Measurements from ENCODE around the gene BLTP3A.
A peak's percentile ranks its signal among the peaks of the same experiment; 100 is the strongest.
"Not testable (repeated sequence)": the region's sequence is repeated elsewhere in the genome, so short reads cannot be mapped to it uniquely, and the experiment has no call there.

Gene BLTP3A

DNA sequence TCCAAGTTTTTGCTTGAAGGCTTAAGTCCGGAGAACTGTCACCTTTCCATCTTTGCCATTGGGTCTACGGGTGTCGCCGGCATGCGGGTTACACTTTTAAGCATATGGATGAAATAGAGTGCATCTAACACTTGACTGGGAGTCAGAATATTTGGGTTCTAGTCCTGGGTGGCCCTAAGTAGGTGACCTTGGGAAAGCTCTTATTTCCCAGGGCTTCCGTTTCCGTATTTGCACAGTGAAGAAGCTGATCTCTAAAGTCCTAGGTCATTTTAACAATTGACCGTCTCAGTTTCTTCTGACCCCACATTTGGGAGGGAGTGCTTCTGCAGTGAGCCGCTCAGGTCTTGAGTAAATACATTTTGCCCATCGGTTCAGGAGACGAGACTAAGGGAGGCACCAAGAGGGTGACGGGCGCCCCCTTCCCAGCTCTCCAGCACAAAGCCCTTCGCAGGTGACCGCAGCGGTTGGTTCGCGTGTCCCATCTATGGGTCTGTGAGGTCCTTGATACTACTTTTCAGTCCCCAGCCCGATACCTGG, 651 bp upstream of the BLTP3A start:
- DNase-seq (ENCODE audit: low read depth, low spot score): no peak
- peak overlapping the region; percentile 68 for H3K4me3 ChIP-seq (ENCODE audit: low read length)

DNA sequence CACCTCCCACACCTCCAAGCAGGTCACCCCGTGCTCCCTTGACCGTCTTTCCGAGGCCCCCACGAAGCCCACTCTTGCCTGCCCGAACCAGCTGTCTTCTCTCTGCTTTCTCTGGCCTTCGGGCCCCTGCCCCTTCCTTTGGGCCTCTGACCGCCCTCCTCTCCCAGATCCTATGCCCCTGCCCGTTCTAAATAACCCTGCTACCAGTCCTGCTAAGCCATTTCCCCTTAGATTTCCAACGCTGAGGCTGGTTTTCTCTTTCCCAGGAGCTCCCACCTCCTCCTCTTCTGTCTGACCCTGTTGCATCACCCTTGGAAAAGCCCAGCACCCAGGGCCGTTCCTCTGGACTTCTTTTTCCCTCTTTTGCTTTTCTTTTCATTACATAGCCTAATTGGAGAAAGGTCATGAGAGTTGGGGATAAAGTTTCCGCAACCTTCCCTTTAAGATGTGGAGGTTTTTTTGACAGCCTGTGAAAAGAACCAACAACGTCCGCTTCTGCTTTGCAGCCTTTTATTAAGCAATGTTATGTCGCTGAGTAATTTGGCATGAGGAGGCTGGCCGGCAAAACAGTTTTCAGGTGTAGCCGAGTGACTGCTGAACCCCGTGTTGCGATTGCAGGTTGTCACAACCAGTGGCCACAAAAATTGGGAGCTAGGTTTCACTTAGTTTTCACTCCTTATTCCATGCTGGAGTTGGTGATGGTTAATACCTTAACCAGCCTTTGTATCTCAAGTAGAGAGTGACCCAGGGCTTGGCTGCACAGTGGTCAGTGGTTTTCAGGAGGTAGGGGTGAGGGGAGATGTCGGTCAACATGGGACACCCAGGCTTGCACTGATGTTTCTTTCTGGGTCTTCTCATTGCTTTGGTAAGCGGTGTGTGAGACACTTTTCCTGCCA, 970 bp downstream of the BLTP3A start:
- peak overlapping the region; percentile 68 for H3K4me3 ChIP-seq (ENCODE audit: low read length)
- DNase-seq (ENCODE audit: low read depth, low spot score): no peak

- H3K4me3 ChIP-seq (ENCODE audit: low read length): no peak overlapping the region
- DNase-seq (ENCODE audit: low read depth, low spot score): no peak
Observed at GRCh38 chr6:34793877-34794276, 2.0 kb downstream of the BLTP3A start.

DNA sequence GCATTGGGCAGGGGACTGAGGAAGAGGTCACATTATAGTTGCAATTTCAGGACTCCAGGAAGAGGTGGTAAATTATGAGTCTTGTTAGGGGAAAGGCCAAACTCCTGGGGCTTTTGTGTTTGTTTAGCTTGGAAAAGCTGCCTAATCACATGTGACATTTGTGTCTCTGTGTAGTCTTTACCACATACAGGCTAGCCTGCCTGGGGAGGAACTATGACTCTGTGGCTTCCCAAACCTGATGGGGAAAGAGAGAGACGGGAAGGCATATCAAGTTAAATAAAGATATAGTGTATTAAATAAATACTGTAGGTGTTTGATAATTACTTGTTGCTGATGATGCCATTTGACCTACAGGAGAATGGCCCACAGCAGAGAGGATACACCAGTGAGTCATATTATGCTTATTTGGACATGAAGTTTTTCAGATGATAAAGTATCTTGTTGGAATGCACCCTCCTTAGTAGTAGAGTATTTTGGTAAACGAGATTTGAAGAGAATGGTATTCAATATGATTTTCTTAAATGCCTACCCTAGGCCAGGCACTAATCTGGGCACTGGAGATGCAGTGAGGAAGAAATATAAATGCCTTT, 4.0 kb downstream of the BLTP3A start:
- no peak for DNase-seq (ENCODE audit: low read depth, low spot score)

GRCh38 chr6:34798057-34798456, 6.2 kb downstream of the BLTP3A start:
- H3K4me3 ChIP-seq (ENCODE audit: low read length): no peak overlapping the region
- no peak for DNase-seq (ENCODE audit: low read depth, low spot score)

More for the DNA sequence above, 4.0 kb downstream of the BLTP3A start:
- no peak overlapping the region for H3K4me3 ChIP-seq (ENCODE audit: low read length)

- DNase-seq (ENCODE audit: low read depth, low spot score): no peak
- no peak overlapping the region for H3K4me3 ChIP-seq (ENCODE audit: low read length)
Observed at GRCh38 chr6:34799547-34799946, 7.7 kb downstream of the BLTP3A start.

GRCh38 chr6:34804543-34804942, 12.7 kb downstream of the BLTP3A start:
- no peak overlapping the region for H3K4me3 ChIP-seq (ENCODE audit: low read length)
- DNase-seq (ENCODE audit: low read depth, low spot score): peak; percentile 27

- not testable (repeated sequence) for DNase-seq (ENCODE audit: low read depth, low spot score); H3K4me3 ChIP-seq (ENCODE audit: low read length)
Observed at GRCh38 chr6:34805074-34805473, 13.2 kb downstream of the BLTP3A start.

- no peak overlapping the region for H3K4me3 ChIP-seq (ENCODE audit: low read length)
- no peak for DNase-seq (ENCODE audit: low read depth, low spot score)
Observed at GRCh38 chr6:34806738-34807453, 15.0 kb downstream of the BLTP3A start.

DNA sequence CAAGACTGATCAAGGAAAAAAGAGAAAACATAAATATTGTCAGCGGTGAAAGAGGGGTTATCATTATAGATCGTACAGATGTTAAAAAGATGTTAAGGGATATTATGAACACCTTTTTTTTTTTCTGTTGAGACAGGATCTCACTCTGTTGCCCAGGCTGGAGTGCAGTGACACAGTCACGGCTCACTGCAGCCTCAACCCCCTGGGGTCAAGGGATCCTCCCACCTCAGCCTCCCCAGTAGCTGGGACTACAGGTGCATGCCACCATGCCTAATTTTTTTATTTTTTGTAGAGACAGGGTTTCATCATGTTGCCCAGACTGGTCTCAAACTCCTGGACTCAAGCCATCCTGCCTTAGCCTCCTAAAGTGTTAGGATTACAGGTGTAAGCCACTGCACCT, 16.6 kb downstream of the BLTP3A start:
- not testable (repeated sequence) for DNase-seq (ENCODE audit: low read depth, low spot score); H3K4me3 ChIP-seq (ENCODE audit: low read length)

DNA sequence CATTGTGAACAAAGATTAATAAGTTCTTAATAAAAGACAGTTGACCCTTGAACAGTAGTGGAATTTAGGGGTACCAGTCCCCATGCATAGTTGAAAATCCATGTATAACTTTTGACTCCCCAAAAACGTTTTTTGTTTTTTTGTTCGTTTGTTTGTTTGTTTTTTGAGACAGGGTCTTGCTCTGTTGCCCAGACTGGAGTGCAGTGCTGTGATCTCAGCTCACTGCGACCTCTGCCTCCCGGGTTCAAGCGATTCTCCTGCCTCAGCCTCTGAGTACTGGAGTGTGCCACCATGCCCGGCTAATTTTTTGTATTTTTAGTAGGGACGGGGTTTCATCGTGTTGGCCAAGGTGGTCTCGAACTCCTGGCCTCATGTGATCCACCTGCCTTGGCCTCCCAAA, 17.5 kb downstream of the BLTP3A start:
- H3K4me3 ChIP-seq (ENCODE audit: low read length); DNase-seq (ENCODE audit: low read depth, low spot score): not testable (repeated sequence)

DNA sequence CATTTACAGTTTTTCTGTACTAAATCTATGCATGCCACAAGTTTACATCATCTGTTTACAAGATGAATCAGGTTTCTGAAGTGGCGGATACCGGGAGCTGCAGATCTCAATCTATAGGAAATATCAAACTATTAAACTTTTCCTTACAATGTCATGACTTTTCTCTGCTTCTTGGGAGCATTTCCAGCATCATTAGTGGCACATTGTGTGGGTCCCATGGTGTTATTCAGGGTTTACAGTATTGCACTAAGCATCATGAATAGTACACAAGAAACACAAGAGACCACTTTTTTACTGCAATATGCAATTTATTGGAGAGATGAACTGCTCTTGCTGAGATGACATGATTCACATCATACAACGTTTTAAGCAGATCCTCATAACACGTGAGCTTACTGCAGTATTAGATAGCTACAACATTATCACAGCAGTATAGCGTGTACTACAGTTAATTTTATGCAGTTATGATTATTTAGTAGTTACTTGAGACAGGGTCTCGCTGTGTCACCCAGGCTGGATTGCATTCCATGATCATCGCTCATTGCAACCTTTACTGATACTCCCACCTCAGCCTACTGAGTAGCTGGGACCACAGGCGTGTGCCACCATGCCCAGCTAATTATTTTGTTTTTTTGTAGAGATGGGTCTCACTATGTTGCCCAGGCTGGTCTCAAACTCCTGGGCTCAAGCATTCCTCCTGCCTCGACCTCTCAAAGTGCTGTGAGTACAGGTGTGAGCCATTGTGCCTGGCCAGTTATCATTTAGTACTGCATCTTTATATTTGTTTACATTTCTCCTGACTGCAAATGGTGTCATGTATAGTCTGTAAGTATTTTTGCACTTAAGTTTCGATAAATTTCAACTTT, 18.4 kb downstream of the BLTP3A start:
- no peak for DNase-seq (ENCODE audit: low read depth, low spot score)
- H3K4me3 ChIP-seq (ENCODE audit: low read length): no peak overlapping the region

- H3K4me3 ChIP-seq (ENCODE audit: low read length): no peak overlapping the region
- no peak for DNase-seq (ENCODE audit: low read depth, low spot score)
Observed at GRCh38 chr6:34810936-34811632, 19.2 kb downstream of the BLTP3A start.

DNA sequence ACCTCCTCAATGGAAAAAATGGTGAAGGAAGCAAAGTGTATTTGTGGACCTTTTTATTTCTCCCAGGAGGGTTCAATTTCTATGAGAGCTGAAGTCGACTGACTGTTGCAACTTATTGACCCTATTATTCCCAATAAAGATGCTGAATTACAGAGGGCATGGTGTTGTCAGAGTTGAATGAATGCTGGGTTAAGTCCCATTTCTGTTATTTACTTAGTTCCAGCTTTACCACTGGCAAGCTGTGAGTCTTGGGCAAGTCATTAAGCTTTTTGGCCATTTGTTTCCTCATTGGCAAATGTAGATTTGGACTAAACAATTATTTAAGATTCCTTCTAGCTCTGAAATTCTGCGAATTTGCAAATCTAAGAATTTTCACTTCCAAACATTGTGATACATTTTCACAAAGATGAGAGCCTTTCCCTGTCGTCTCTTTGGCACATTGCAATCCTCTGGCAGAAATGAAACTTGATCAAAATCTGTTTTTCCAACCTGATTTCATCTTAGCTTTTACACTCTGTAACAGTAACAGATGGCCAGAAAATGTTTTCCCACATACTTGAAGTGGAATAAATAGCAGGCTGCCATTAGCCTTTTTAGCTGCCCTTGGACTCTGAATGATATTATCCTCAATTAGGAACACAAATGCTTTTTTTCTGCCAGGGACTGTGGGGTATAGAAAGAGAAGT, 21.3 kb downstream of the BLTP3A start:
- no peak for DNase-seq (ENCODE audit: low read depth, low spot score)
- H3K4me3 ChIP-seq (ENCODE audit: low read length): no peak overlapping the region

DNA sequence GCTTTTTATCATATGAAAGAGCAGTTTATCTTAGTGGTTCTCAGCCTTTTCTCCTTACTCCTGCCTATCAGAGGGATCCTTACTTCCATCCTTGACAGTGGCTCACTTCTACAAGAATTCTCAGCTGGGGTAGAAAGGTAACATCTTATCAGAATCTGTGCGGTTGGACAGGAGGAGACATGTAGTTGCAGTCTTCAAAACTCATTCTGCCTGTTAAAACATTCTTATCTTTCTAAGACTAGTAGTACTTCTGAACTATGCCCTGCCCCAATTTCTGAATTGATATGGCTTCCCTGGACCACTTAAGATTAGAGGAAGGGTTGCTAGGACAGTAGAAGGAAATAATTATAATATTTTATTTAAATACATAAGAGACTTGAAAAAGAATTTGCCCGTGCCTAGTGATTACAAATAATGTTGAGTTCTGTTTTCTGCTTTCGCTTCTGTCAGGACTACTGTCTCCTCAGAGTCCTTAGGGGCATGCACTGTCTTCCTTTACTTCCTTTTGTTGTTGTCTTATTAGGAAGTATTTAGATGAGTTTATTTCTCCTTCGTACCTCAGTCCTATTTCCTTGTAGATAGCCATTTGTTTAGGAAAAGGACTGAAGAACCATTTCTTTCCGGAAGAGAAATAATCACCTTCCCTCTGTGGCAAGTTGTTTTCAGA, 24.9 kb downstream of the BLTP3A start:
- H3K4me3 ChIP-seq (ENCODE audit: low read length): no peak overlapping the region
- no peak for DNase-seq (ENCODE audit: low read depth, low spot score)

DNA sequence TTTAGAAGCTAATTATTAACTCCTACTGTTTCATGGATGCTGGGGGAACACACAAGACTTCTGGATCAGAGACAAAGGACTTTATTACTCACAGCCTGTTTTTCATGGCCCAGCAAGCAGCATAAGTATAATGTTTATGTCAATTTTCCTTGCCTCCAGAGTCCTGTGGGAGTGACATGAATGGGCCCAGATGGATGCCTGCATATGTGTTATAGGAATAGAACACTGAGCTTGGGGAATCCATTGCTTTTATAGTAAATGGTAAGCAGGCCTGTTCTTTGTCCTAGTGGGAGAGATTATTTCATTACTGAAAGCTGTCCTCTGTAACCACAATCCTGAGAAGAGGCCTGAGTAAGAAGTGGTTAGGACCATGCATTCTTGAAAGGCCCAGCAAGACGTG, 25.6 kb downstream of the BLTP3A start:
- no peak overlapping the region for H3K4me3 ChIP-seq (ENCODE audit: low read length)
- no peak for DNase-seq (ENCODE audit: low read depth, low spot score)

- DNase-seq (ENCODE audit: low read depth, low spot score); H3K4me3 ChIP-seq (ENCODE audit: low read length): not testable (repeated sequence)
Observed at GRCh38 chr6:34818872-34819570, 27.1 kb downstream of the BLTP3A start.

Measured in Jurkat, Clone E6-1 (cell line).